ENCODE results near the gene SFMBT1. TPM values are rescaled to one million over a fixed set of nuclear protein-coding genes. Genes with fewer than 3 reads are reported as not detected.
"Not testable (repeated sequence)": the region's sequence is repeated elsewhere in the genome, so short reads cannot be mapped to it uniquely, and the experiment has no call there.

SFMBT1 gene
- total and polyA plus RNA-seq, 2 of the 8 experiments (the other 6 are each of a cell fraction or from before 2014, with no cell fraction given): 8.1 to 16.8 TPM

GRCh38 chr3:53035018-53035417, 10.9 kb downstream of the SFMBT1 start:
- CTCF ChIA-PET (ENCODE audit: partially characterized antibody): interaction anchor here (0.8 to 1.6 kb wide), 4 partner anchors 10 to 316 kb away, joined by 3 to 4 read pairs (median 3); no protein-coding TSS in a partner anchor

DNA sequence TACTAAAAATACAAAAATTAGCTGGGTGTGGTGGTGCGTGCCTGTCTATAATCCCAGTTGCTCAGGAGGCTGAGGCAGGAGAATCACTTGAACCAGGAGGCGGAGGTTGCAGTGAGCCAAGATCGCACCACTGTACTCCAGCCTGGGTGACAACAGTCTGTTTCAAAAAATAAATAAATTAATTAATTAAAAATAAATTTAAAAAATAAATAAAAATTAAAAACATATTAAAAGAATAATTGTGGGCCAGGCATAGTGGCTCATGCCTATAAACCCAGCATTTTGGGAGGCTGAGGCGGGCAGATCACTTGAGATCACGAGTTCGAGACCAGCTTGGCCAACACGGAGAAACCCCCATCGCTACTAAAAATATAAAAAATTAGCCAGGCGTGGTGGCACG, 11.5 kb downstream of the SFMBT1 start:
- H3K56ac ChIP-seq (replicated peaks; ENCODE audit: insufficient read length, low read depth, low read length); H2BK120ac ChIP-seq (replicated peaks; ENCODE audit: low read depth, low read length); H3K23ac ChIP-seq (ENCODE audit: insufficient read length); H2AFZ ChIP-seq (ENCODE audit: low read length); H2BK15ac ChIP-seq (ENCODE audit: low read length); H3K23me2 ChIP-seq (ENCODE audit: low read depth, low read length); H3K4me2 ChIP-seq (ENCODE audit: insufficient read depth in 1 of 2, low read depth in 2 of 2, low read length in 2 of 2); H4K20me1 ChIP-seq (replicated peaks in 1 of 2; ENCODE audit: control insufficient read depth in 1 of 2, insufficient read depth in 2 of 2, low read length in 2 of 2); H3K27me3 ChIP-seq (replicated peaks in 1 of 4; ENCODE audit: control insufficient read depth in 3 of 4, extremely low read depth in 1 of 4, insufficient read depth in 3 of 4, low read length in 3 of 4); H2BK5ac ChIP-seq (ENCODE audit: low read depth, low read length); H4K91ac ChIP-seq (replicated peaks; ENCODE audit: insufficient read length, low read length); H3K9me3 ChIP-seq (ENCODE audit: insufficient read depth in 2 of 2, low read depth in 1 of 2, low read length in 1 of 2); H3K4ac ChIP-seq (replicated peaks; ENCODE audit: insufficient read length, low read depth, low read length); H4K5ac ChIP-seq (ENCODE audit: insufficient read length, low read depth, low read length); H4K8ac ChIP-seq (ENCODE audit: extremely low read depth, insufficient read depth, low read length); H3K36me3 ChIP-seq (ENCODE audit: control insufficient read depth in 2 of 4, insufficient read depth in 4 of 4, low read length in 3 of 4); H3K27ac ChIP-seq (ENCODE audit: low read depth, low read length); H3K18ac ChIP-seq (ENCODE audit: extremely low read depth, low read length); H3K9ac ChIP-seq (replicated peaks in 1 of 4; ENCODE audit: extremely low read depth in 1 of 4, low read depth in 3 of 4, low read length in 3 of 4); H3K14ac ChIP-seq (ENCODE audit: insufficient read length); H3K79me1 ChIP-seq (ENCODE audit: low read depth, low read length); H2BK12ac ChIP-seq (ENCODE audit: low read depth, low read length); H2AK5ac ChIP-seq (ENCODE audit: low read depth, low read length); FAIRE-seq; H3K4me3 ChIP-seq (ENCODE audit: extremely low read depth in 1 of 4, insufficient read depth in 2 of 4, low read depth in 3 of 4, low read length in 4 of 4); H2BK20ac ChIP-seq (ENCODE audit: low read length); DNase-seq (ENCODE audit: low read depth in 1 of 2, low spot score in 2 of 2): not testable (repeated sequence)
- ChIA-PET CTCF (ENCODE audit: partially characterized antibody) (interaction anchor here (1.6 to 2.1 kb wide), 2 partner anchors 48 to 242 kb away, joined by 3 to 4 read pairs; no protein-coding TSS in a partner anchor), POLR2A (ENCODE audit: partially characterized antibody) (interaction anchor here (1.3 kb wide), 1 partner anchor 10 kb away, joined by 3 read pairs; no protein-coding TSS in a partner anchor)
- Histone ChIP-seq H3K4me1 (replicated peaks in 1 of 4; ENCODE audit: control insufficient read depth in 3 of 4, insufficient read depth in 4 of 4, low read length in 3 of 4) (peaks cover 2 to 10% (median 8%) of the 10 kb centered on the region in 4 experiments; a peak in 5 of 7 replicates), H3K79me2 (ENCODE audit: control insufficient read depth in 1 of 2, insufficient read depth in 2 of 2, low read length in 2 of 2) (peaks cover 0 to 39% of the 10 kb centered on the region in 2 experiments; a peak in 2 of 4 replicates)
- 95% methylated on average over 10 of the region's 10 CpGs; no CpG with 5 or more reads in 1 of the 2 experiments for WGBS, 2 experiments (ENCODE audit: extremely low coverage in 1 of 2, insufficient coverage in 1 of 2, insufficient read length in 1 of 2, insufficient replicate concordance in 2 of 2, low coverage in 1 of 2, low lambda C conversion rate in 2 of 2, missing lambda C conversion rate in 1 of 2)

More at GRCh38 chr3:53035018-53035417, 10.9 kb downstream of the SFMBT1 start:
- not testable (repeated sequence) for H2AFZ ChIP-seq (ENCODE audit: low read length); H3K23ac ChIP-seq (ENCODE audit: insufficient read length); H2AK5ac ChIP-seq (ENCODE audit: low read depth, low read length); H2BK20ac ChIP-seq (ENCODE audit: low read length); H2BK15ac ChIP-seq (ENCODE audit: low read length); H3K23me2 ChIP-seq (ENCODE audit: low read depth, low read length); H3K27ac ChIP-seq (ENCODE audit: low read depth, low read length); H3K4me1 ChIP-seq (replicated peaks in 1 of 4; ENCODE audit: control insufficient read depth in 3 of 4, insufficient read depth in 4 of 4, low read length in 3 of 4); H3K9ac ChIP-seq (replicated peaks in 1 of 4; ENCODE audit: extremely low read depth in 1 of 4, low read depth in 3 of 4, low read length in 3 of 4); H3K4me2 ChIP-seq (ENCODE audit: insufficient read depth in 1 of 2, low read depth in 2 of 2, low read length in 2 of 2); H4K8ac ChIP-seq (ENCODE audit: extremely low read depth, insufficient read depth, low read length); H3K36me3 ChIP-seq (ENCODE audit: control insufficient read depth in 2 of 4, insufficient read depth in 4 of 4, low read length in 3 of 4); H4K20me1 ChIP-seq (replicated peaks in 1 of 2; ENCODE audit: control insufficient read depth in 1 of 2, insufficient read depth in 2 of 2, low read length in 2 of 2); H3K4me3 ChIP-seq (ENCODE audit: extremely low read depth in 1 of 4, insufficient read depth in 2 of 4, low read depth in 3 of 4, low read length in 4 of 4); H2BK12ac ChIP-seq (ENCODE audit: low read depth, low read length); H3K18ac ChIP-seq (ENCODE audit: extremely low read depth, low read length); H3K27me3 ChIP-seq (replicated peaks in 1 of 4; ENCODE audit: control insufficient read depth in 3 of 4, extremely low read depth in 1 of 4, insufficient read depth in 3 of 4, low read length in 3 of 4); H4K5ac ChIP-seq (ENCODE audit: insufficient read length, low read depth, low read length); H3K56ac ChIP-seq (replicated peaks; ENCODE audit: insufficient read length, low read depth, low read length); H3K79me1 ChIP-seq (ENCODE audit: low read depth, low read length); H2BK120ac ChIP-seq (replicated peaks; ENCODE audit: low read depth, low read length); H2BK5ac ChIP-seq (ENCODE audit: low read depth, low read length); H3K14ac ChIP-seq (ENCODE audit: insufficient read length); H3K9me3 ChIP-seq (ENCODE audit: insufficient read depth in 2 of 2, low read depth in 1 of 2, low read length in 1 of 2); H3K4ac ChIP-seq (replicated peaks; ENCODE audit: insufficient read length, low read depth, low read length); H4K91ac ChIP-seq (replicated peaks; ENCODE audit: insufficient read length, low read length)
- peak; percentile 94 for FAIRE-seq
- POLR2A ChIA-PET (ENCODE audit: partially characterized antibody): interaction anchor here (0.5 to 1.5 kb wide), 3 partner anchors 9 to 313 kb away, joined by 3 to 4 read pairs (median 3); no protein-coding TSS in a partner anchor
- peaks cover 0 to 39% of the 10 kb centered on the region in 2 experiments; a peak in 2 of 4 replicates for H3K79me2 ChIP-seq (ENCODE audit: control insufficient read depth in 1 of 2, insufficient read depth in 2 of 2, low read length in 2 of 2)
- DNase-seq (ENCODE audit: low read depth in 1 of 2, low spot score in 2 of 2): peak in 1 of 2 experiments; percentile 19
- WGBS, 2 experiments (ENCODE audit: extremely low coverage in 1 of 2, insufficient coverage in 1 of 2, insufficient read length in 1 of 2, insufficient replicate concordance in 2 of 2, low coverage in 1 of 2, low lambda C conversion rate in 2 of 2, missing lambda C conversion rate in 1 of 2): 91% methylated on average over 5 of the region's 5 CpGs; no CpG with 5 or more reads in 1 of the 2 experiments
